ENCODE measurements around the gene AFDN.

Gene AFDN

DNA sequence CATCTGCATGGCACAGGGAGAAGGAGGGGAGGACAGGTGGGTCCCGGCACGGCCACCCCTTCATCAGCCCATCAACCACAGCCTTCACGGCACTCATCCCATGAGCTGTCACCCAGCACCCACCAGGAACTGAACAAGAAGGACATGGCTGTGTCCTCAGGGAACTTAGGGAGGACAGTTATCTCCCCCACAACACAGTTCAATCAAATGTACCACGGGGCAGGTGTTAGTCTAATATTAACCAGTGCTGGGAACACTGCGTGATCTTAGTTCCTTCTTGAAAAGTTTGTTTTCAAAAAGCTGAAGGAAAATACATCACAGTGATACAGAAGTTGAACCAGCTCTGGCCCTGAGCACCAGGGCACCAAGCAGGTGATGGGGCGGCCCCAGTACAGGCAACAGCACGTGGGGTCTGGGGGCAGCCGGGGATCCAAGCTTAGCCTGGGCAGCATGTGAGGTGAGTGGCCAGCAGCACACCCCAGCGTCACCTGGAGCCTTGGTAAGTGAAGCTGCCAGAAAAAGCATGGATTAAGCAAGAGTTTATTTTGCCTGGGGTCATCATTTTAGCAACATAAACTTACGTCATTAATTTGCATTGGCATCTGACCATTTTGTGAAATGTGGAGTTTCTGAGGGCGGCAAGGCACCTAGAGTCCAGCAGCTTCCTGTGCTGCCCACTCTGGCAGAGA, 35.5 kb upstream of the AFDN start:
- Mint-ChIP-seq H3K9me3 (no peaks in the 10 kb centered on the region), H3K36me3 (ENCODE audit: low read depth) (no peaks in the 10 kb centered on the region), H3K4me1 (ENCODE audit: low read depth) (peaks cover 2% of the 10 kb centered on the region), H3K4me3 (no peak overlapping the region), H3K27me3 (ENCODE audit: low read depth) (peaks cover 54% of the 10 kb centered on the region), H3K27ac (no peak overlapping the region)

GRCh38 chr6:167791780-167792478, 34.8 kb upstream of the AFDN start:
- no peaks in the 10 kb centered on the region for H3K9me3 Mint-ChIP-seq
- no peaks in the 10 kb centered on the region for H3K36me3 Mint-ChIP-seq (ENCODE audit: low read depth)
- no peak overlapping the region for H3K4me3 Mint-ChIP-seq
- H3K4me1 Mint-ChIP-seq (ENCODE audit: low read depth) = peaks cover 2% of the 10 kb centered on the region
- H3K27me3 Mint-ChIP-seq (ENCODE audit: low read depth) = peaks cover 57% of the 10 kb centered on the region
- H3K27ac Mint-ChIP-seq = no peak overlapping the region

DNA sequence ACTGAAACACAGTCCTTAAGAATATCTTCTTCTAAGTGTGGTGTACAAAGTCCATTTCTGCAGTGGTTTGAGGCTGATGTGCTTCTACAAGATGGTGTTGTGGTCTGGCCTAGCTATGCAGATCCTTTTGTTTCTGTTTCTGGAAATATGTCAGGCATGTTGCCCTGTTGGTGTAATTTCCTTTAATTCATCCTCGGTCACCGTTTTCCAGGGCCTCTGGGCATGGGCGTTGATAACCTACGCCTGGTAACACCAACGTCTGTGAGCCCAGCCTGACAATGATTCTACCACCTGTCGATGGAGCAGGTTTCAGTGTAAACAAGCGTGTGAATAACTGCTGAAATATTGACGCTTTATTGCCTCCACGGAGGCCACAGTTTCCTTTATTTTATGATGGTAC, 33.3 kb upstream of the AFDN start:
- Mint-ChIP-seq H3K9me3 (no peaks in the 10 kb centered on the region), H3K27me3 (ENCODE audit: low read depth) (peaks cover 62% of the 10 kb centered on the region), H3K4me3 (no peak overlapping the region), H3K27ac (no peak overlapping the region), H3K36me3 (ENCODE audit: low read depth) (no peaks in the 10 kb centered on the region), H3K4me1 (ENCODE audit: low read depth) (peaks cover 2% of the 10 kb centered on the region)

DNA sequence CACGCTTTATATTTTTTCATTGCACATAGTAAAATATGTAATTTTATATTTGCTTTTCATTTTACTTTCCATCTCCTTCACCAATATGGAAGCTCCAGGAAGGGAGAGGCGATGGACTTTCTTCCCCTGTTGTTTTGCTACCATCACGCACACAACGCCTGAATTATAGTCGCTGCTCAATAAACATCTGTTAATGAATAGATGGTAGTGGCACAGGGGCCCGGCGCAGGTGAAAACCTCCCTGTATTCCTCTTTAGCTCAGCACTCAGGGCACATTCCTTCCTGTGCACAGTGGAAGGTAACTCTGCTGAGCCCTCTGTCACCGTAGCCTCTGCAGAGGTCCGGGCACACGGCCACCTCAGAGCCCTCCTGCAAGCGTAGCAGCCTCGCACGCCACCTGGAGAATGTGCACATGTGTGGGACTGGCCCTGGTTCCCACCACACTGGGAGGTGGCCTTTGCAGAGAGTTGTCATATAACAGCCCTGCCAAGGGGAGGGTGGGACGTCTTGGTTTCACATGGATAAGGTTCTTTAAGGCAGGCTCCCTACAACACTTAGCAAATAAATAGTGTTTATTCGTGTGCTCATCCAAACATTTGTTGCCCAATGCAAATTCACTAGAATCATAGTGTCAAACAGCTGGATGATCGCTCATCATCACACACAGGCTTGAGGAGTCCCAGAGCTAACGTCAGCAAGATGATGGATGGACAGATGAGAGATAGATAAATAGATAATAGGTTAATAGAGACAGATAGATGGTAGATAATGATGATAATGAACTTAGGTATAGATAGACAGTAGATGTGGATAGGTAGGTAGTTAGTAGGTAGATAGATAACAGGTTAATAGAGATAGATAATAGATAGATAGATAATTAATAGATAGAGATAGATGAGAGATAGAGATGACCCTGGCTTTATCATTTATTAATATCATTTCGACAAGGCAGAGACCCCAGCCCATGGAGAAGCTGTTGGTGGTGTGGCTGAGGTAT, 32.3 kb upstream of the AFDN start:
- Mint-ChIP-seq H3K9me3 (no peaks in the 10 kb centered on the region), H3K27ac (no peak overlapping the region), H3K36me3 (ENCODE audit: low read depth) (no peaks in the 10 kb centered on the region), H3K27me3 (ENCODE audit: low read depth) (peaks cover 71% of the 10 kb centered on the region), H3K4me1 (ENCODE audit: low read depth) (peaks cover 2% of the 10 kb centered on the region), H3K4me3 (no peak overlapping the region)

DNA sequence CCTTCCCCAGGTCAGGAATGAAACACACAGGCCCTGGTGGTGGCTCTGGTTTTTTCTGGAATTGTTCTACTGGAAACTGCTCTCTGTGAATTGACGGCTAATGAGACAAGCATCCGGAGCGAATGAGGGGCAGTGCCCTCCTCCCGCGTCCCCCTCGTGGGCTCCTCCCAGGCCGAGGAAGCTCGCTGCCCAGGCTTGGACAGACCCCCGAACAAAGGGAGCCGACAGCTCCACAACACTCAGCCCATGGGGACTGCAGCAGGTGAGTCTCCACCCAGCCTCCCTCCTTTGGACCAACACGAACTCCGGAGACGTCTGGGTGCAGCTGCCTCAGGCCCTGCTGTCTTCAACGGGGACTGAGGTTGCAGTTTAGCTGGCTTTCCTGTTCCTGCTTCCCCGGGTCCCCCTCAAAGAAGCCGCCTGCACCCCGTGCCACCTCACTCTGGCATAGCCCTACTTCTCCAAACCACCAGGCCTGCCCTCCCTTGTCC, 31.3 kb upstream of the AFDN start:
- no peak overlapping the region for H3K27ac Mint-ChIP-seq
- no peak overlapping the region for H3K4me3 Mint-ChIP-seq
- H3K36me3 Mint-ChIP-seq (ENCODE audit: low read depth) = no peaks in the 10 kb centered on the region
- peaks cover 2% of the 10 kb centered on the region for H3K4me1 Mint-ChIP-seq (ENCODE audit: low read depth)
- peaks cover 77% of the 10 kb centered on the region for H3K27me3 Mint-ChIP-seq (ENCODE audit: low read depth)
- H3K9me3 Mint-ChIP-seq = no peaks in the 10 kb centered on the region

- Mint-ChIP-seq H3K9me3 (no peaks in the 10 kb centered on the region), H3K27ac (no peak overlapping the region), H3K36me3 (ENCODE audit: low read depth) (no peaks in the 10 kb centered on the region), H3K27me3 (ENCODE audit: low read depth) (peaks cover 73% of the 10 kb centered on the region), H3K4me3 (no peak overlapping the region), H3K4me1 (ENCODE audit: low read depth) (peaks cover 2% of the 10 kb centered on the region)
Observed at GRCh38 chr6:167795874-167796191, 30.9 kb upstream of the AFDN start.

- no peaks in the 10 kb centered on the region for H3K36me3 Mint-ChIP-seq (ENCODE audit: low read depth)
- H3K4me3 Mint-ChIP-seq = no peak overlapping the region
- H3K27me3 Mint-ChIP-seq (ENCODE audit: low read depth) = peaks cover 76% of the 10 kb centered on the region
- no peak overlapping the region for H3K27ac Mint-ChIP-seq
- H3K4me1 Mint-ChIP-seq (ENCODE audit: low read depth) = peaks cover 2% of the 10 kb centered on the region
- H3K9me3 Mint-ChIP-seq = no peaks in the 10 kb centered on the region
Observed at GRCh38 chr6:167796192-167796981, 30.3 kb upstream of the AFDN start.

DNA sequence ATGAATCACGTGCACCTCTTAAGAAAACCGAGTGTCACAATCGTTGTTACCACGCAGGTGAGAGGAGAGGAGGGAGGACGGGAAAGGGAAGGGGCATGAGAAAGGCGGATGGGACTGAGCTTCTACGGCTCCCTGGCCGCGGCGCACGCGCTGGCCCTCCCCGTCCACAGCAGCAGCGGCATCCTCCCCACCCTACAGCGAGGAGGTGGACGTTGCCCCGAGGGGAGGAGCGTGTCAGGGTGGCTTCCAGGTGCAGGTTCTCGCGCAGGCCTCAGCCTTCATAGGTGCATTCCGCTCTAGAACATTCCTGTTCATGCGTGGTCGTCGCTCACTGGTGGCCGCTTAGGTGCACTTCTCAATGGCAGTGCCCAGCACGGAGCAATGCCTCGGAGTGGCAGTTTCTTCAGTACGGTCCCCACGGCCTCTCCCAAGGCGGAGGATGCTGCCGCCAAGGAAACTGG, 29.7 kb upstream of the AFDN start:
- no peak overlapping the region for H3K4me3 Mint-ChIP-seq
- no peak overlapping the region for H3K27ac Mint-ChIP-seq
- peaks cover 2% of the 10 kb centered on the region for H3K4me1 Mint-ChIP-seq (ENCODE audit: low read depth)
- H3K9me3 Mint-ChIP-seq = no peaks in the 10 kb centered on the region
- peaks cover 78% of the 10 kb centered on the region for H3K27me3 Mint-ChIP-seq (ENCODE audit: low read depth)
- H3K36me3 Mint-ChIP-seq (ENCODE audit: low read depth) = no peaks in the 10 kb centered on the region

- peaks cover 2% of the 10 kb centered on the region for H3K4me1 Mint-ChIP-seq (ENCODE audit: low read depth)
- H3K9me3 Mint-ChIP-seq = no peaks in the 10 kb centered on the region
- H3K4me3 Mint-ChIP-seq = no peak overlapping the region
- peaks cover 80% of the 10 kb centered on the region for H3K27me3 Mint-ChIP-seq (ENCODE audit: low read depth)
- no peaks in the 10 kb centered on the region for H3K36me3 Mint-ChIP-seq (ENCODE audit: low read depth)
- H3K27ac Mint-ChIP-seq = no peak overlapping the region
Observed at GRCh38 chr6:167797476-167798265, 29.0 kb upstream of the AFDN start.

DNA sequence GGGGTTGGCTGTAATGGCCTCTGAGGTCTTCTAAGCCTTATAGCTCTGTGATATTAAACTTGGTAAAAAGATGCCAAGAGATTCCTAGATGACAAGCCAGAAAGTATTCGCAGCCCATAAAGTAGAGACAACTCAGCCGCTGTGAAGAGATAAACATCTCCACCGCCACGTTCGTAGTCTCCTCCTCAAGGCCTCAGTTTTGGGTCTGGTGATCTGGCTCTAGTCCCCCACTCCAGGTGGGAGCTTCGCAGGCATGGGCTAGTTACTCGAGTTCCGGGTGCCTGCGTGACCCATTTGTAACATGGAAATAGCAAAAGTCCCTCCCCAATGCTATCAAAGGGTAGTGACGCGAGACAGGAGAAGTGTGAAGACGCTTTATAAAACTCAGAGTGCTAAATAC, 28.3 kb upstream of the AFDN start:
- Mint-ChIP-seq H3K9me3 (no peaks in the 10 kb centered on the region), H3K27ac (no peak overlapping the region), H3K4me1 (ENCODE audit: low read depth) (peaks cover 2% of the 10 kb centered on the region), H3K4me3 (no peak overlapping the region), H3K27me3 (ENCODE audit: low read depth) (peaks cover 78% of the 10 kb centered on the region), H3K36me3 (ENCODE audit: low read depth) (no peaks in the 10 kb centered on the region)

GRCh38 chr6:167799033-167799821, 27.5 kb upstream of the AFDN start:
- Mint-ChIP-seq H3K27ac (no peak overlapping the region), H3K4me1 (ENCODE audit: low read depth) (peaks cover 2% of the 10 kb centered on the region), H3K4me3 (no peak overlapping the region), H3K9me3 (no peaks in the 10 kb centered on the region), H3K36me3 (ENCODE audit: low read depth) (no peaks in the 10 kb centered on the region), H3K27me3 (ENCODE audit: low read depth) (peaks cover 71% of the 10 kb centered on the region)

DNA sequence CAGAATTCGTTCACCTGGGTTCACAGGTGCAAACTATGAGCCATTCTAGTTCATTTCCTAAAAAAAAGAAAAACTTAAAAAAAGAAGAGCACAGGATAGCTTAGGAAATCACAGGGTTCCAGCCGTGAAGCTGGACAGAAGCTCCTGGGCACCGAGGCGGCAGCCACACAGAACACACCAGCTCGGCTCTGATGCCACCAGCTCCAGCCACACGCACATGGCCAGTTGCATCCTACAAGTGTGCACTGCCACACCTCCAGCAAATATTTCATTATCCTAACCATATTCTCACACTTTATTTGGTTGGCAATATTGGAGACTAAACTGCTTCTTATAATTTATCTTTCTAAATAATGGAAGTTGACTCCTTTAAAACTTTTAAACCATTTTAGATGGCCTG, 26.2 kb upstream of the AFDN start:
- H3K27ac Mint-ChIP-seq = no peak overlapping the region
- H3K4me1 Mint-ChIP-seq (ENCODE audit: low read depth) = no peaks in the 10 kb centered on the region
- H3K36me3 Mint-ChIP-seq (ENCODE audit: low read depth) = no peaks in the 10 kb centered on the region
- H3K4me3 Mint-ChIP-seq = no peak overlapping the region
- no peaks in the 10 kb centered on the region for H3K9me3 Mint-ChIP-seq
- H3K27me3 Mint-ChIP-seq (ENCODE audit: low read depth) = peaks cover 65% of the 10 kb centered on the region

DNA sequence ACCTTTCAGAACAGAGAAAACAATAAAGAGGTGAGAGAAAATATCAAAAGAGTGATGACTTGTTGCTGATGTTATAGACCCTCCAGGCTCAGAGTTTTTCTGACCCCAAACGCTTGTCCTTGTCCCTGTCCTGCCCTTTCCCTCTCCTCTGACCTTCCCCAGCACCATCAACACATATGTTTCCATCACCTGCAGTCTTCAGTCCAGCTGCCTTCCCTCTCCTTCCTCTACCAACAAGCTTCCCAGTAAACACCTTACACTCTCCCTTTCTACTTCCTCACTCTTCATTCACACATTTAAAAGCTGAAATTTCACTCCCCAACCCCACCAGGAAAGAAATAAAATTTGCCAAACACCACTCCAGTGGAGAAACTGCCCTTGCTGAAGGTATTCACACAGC, 25.4 kb upstream of the AFDN start:
- H3K9me3 Mint-ChIP-seq = no peaks in the 10 kb centered on the region
- no peak overlapping the region for H3K27ac Mint-ChIP-seq
- no peak overlapping the region for H3K4me3 Mint-ChIP-seq
- H3K27me3 Mint-ChIP-seq (ENCODE audit: low read depth) = peaks cover 64% of the 10 kb centered on the region
- H3K4me1 Mint-ChIP-seq (ENCODE audit: low read depth) = no peaks in the 10 kb centered on the region
- H3K36me3 Mint-ChIP-seq (ENCODE audit: low read depth) = no peaks in the 10 kb centered on the region

Data from T-helper 1 cell treated with Interleukin-12 subunit alpha and Interleukin-12 subunit beta and Interleukin-4 antibody, amounts not matched to agents 30 μg/mL and 1 μg/mL, for 36 hours (primary cell).